Thyroid gland (tissue), 4 donors: ENCODE results near the gene ACER2. TPM values are rescaled to one million over a fixed set of nuclear protein-coding genes. Genes with fewer than 3 reads are reported as not detected.
A peak's percentile ranks its signal among the peaks of the same experiment; 100 is the strongest.

Experiments used
- DNase-seq, 2 donors: peaks; one replicate each; pipeline ENCODE4 v3.0.0-alpha.2; 2019
- H3K27ac ChIP-seq, 3 donors: fragments of 200-600 bp; sonication (generic); 1 replicate in 2 of 3; 2 replicates in 1 of 3; pipeline ENCODE4 v1.5.1; 2016 to 2019; ENCODE audit warnings: mild to moderate bottlenecking in 1 of 3, moderate library complexity in 1 of 3
- H3K27me3 ChIP-seq: fragments of 200-600 bp; sonication (generic); one replicate; pipeline ENCODE4 v1.5.1; 2019
- H3K36me3 ChIP-seq, 2 donors: fragments of 200-600 bp; sonication (generic); one replicate each; pipeline ENCODE4 v1.5.1; 2016 to 2019
- H3K4me1 ChIP-seq, 2 donors: fragments of 200-600 bp; sonication (generic); one replicate each; pipeline ENCODE4 v1.5.1; 2017 to 2019
- H3K4me3 ChIP-seq, 3 donors: fragments of 200-600 bp; sonication (generic); replicated peaks in 1 of 3; 1 replicate in 2 of 3; 2 replicates in 1 of 3; pipeline ENCODE4 v1.5.1; 2016; ENCODE audit warnings: mild to moderate bottlenecking in 1 of 3
- H3K9me3 ChIP-seq: fragments of 200-600 bp; sonication (generic); one replicate; pipeline ENCODE4 v1.5.1; 2017
- POLR2A ChIP-seq, 2 donors: fragments of 450-650 bp; IDR thresholded peaks; one replicate each; pipeline ENCODE4 v1.6.1; 2017; ENCODE audit warnings: antibody characterized with exemption in 2 of 2, mild to moderate bottlenecking in 2 of 2, moderate library complexity in 1 of 2
- WGBS, 2 donors: methylation state at CpG; one replicate each; pipeline ENCODE4 v1.1.5; 2017; 5-methylcytosine and 5-hydroxymethylcytosine counted together
- intact Hi-C: fragments of 100-400 bp; cut with DNase I; formaldehyde crosslinking; loops from one replicate; pipeline ENCODE4 v1.15.1; 2023
- total RNA-seq, 4 donors: library from RNA; depleted of rRNA; stranded (reverse); fragments of >200 nt; gene quantifications; one replicate each; pipeline ENCODE4 v1.2.3, GENCODE V29; 2016
- TF ChIP-seq, protein P1 (sequence below), 6 experiments: fragments of 200-600 bp in 3 of 6; fragments of 450-650 bp in 3 of 6; sonication (generic) in 3 of 6; IDR thresholded peaks; one replicate each; pipeline ENCODE4 v1.5.1; 2016 to 2019; ENCODE audit warnings: antibody characterized with exemption in 6 of 6, mild to moderate bottlenecking in 2 of 6, inconsistent platforms in 1 of 6, moderate library complexity in 1 of 6

Gene ACER2
- total RNA-seq, 4 donors from 2014 or later, result 2.6 to 9.3 (median 6.4) TPM

DNA sequence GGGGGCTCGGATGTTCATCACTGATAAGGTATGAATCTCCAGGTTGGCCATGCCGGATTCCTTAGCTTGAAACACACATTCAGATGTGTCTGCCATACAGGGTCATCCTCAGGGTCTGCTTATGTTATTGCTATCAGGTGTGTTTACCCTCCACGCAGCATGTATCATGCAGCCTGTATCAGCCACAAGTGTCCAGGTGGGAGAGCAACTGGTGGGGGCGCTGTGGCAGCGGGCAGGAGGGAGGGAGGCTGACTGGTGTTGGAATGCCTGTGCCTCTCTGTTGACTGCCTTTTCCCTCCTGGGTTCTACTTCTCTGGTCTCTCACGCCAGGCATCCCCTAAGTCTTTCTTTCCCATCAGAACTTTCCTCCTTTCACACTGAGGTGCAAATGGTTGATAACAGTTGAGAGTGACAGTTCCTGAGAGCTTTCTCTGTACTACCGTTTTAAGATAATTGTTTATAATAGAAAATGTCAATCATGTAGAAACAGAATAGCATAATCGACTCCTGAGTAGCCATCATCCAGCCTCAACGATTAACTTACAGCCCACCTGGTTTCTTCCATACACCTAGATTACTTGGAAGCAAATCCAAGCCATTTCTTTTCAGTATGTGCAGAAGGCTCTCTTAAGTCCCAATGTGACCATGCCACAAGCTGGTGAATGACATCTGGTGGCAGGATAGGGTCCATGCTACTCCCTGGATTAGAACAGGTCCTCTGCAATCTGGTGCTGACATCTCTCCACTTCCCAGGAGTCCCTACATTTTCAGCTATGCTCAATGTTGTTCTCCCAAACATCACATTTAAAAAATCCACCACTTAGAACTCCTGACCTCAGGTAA, 86.6 kb downstream of the ACER2 start:
- peak overlapping the region in 1 of 3 donors; percentile 13 for H3K27ac ChIP-seq
- H3K27me3 ChIP-seq, result no peaks in the 10 kb centered on the region
- no peak for TF ChIP-seq POLR2A (IDR thresholded peaks at IDR 0.05)
- DNase-seq, result no peak
- intact Hi-C loops, result loop anchor here (10.0 kb wide), 1 partner anchor 429 kb away; no protein-coding TSS in a partner anchor
- H3K9me3 ChIP-seq, result no peaks in the 10 kb centered on the region
- H3K4me3 ChIP-seq, result no peak overlapping the region
- WGBS, 2 donors, result 75 to 79% methylated on average over 9 of the region's 9 CpGs
- H3K36me3 ChIP-seq, result no peaks in the 10 kb centered on the region
- peaks cover 0 to 4% of the 10 kb centered on the region in 2 donors for H3K4me1 ChIP-seq

DNA sequence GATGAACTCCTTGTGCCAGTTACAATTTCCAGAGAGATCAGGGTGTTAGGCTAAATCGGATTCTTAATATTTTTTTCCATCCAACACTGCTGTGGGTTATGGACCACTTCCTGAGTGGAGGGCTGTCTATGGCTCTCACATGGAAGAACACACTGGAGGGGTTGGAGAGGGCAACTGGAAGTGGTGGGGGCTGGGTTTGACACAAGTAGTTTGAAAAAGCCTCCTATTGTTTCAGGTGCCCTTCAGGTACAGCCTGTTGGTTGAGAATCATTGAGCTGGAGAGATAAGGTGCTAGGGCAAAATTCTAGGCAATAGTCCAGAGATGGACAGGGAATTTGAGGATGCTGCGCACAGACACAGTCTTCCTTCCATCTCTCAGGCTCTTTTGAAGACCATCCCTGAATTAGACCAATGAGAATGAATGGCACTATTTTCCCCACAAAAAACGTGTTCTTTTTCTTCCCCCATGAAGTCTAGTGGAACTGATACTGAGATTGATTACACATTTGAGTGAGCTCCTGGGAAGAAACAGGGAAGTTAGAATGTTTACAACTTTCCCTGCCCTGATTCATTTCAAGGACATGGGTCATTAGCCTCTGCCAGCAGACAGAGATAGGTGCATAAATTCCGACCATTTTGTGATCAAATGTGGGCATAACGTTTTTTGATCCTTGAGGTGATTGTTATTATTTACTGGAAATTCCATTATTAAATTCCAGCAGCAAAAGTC, 87.7 kb downstream of the ACER2 start:
- no peaks in the 10 kb centered on the region for H3K27me3 ChIP-seq
- intact Hi-C loops, result loop anchor here (10.0 kb wide), 1 partner anchor 428 kb away; no protein-coding TSS in a partner anchor

DNA sequence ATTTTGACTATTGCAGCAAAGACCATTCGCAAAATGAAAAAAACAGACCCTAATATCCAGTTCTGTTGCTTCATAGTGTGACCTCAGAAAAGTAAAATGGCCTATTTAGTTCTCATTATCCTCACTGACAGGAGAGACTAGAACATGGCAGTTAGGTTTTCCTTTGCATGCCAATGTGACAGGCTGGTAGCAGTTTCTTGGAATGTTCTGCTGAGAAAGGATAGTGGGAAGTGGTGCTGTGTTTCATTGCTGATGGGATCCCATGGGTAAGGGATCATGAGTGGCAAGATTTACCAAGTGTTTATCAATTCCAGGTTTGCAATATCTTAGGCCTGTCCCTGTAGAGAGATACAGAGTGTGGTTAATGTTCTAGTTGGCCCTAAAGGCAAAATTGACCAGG, 88.5 kb downstream of the ACER2 start:
- peaks cover 0 to 4% of the 10 kb centered on the region in 2 donors for H3K4me1 ChIP-seq
- H3K36me3 ChIP-seq, result no peaks in the 10 kb centered on the region
- H3K27ac ChIP-seq, result no peak overlapping the region
- no peak overlapping the region for H3K4me3 ChIP-seq
- intact Hi-C loops, result loop anchor here (10.0 kb wide), 1 partner anchor 428 kb away; no protein-coding TSS in a partner anchor
- H3K27me3 ChIP-seq, result no peaks in the 10 kb centered on the region
- DNase-seq, result no peak
- H3K9me3 ChIP-seq, result no peaks in the 10 kb centered on the region
- WGBS, 2 donors, result 96 to 100% methylated on average over 1 of the region's 1 CpG
- TF ChIP-seq, protein P1, sequence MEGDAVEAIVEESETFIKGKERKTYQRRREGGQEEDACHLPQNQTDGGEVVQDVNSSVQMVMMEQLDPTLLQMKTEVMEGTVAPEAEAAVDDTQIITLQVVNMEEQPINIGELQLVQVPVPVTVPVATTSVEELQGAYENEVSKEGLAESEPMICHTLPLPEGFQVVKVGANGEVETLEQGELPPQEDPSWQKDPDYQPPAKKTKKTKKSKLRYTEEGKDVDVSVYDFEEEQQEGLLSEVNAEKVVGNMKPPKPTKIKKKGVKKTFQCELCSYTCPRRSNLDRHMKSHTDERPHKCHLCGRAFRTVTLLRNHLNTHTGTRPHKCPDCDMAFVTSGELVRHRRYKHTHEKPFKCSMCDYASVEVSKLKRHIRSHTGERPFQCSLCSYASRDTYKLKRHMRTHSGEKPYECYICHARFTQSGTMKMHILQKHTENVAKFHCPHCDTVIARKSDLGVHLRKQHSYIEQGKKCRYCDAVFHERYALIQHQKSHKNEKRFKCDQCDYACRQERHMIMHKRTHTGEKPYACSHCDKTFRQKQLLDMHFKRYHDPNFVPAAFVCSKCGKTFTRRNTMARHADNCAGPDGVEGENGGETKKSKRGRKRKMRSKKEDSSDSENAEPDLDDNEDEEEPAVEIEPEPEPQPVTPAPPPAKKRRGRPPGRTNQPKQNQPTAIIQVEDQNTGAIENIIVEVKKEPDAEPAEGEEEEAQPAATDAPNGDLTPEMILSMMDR (IDR thresholded peaks at IDR 0.05), result no peak
- no peak for TF ChIP-seq POLR2A (IDR thresholded peaks at IDR 0.05)

More for the DNA sequence above, 87.7 kb downstream of the ACER2 start:
- TF ChIP-seq, protein P1 (IDR thresholded peaks at IDR 0.05), result no peak
- no peak for TF ChIP-seq POLR2A (IDR thresholded peaks at IDR 0.05)
- H3K27ac ChIP-seq, result peak overlapping the region in 1 of 3 donors; percentile 13
- H3K4me3 ChIP-seq, result no peak overlapping the region
- peak; percentile 39 to 67 for DNase-seq
- peaks cover 0 to 4% of the 10 kb centered on the region in 2 donors for H3K4me1 ChIP-seq
- H3K9me3 ChIP-seq, result no peaks in the 10 kb centered on the region
- no peaks in the 10 kb centered on the region for H3K36me3 ChIP-seq
- whole genome bisulfite sequencing, 2 donors, result 39 to 45% methylated on average over 5 of the region's 5 CpGs

DNA sequence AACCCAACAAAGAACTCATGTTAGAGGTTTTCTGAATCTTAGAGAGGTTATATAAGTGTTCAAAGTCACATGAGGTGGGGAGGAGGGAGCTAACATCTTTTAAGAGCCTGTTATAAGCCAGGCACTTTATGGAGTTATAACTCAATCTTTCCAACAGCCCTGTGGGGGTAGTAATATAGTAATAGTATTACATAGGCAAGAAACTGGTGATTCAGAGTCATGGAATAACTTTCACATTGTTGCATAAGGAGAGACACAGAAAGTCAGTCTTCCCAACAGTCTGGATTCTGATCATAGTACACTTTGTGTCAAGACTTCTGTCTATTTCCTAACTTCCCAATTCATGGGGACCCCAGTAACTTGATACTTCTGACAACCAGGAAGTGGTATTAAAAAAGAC, 89.2 kb downstream of the ACER2 start:
- H3K36me3 ChIP-seq, result no peaks in the 10 kb centered on the region
- H3K4me1 ChIP-seq, result peaks cover 0 to 4% of the 10 kb centered on the region in 2 donors
- DNase-seq, result no peak
- H3K27me3 ChIP-seq, result no peaks in the 10 kb centered on the region
- no peak overlapping the region for H3K27ac ChIP-seq
- H3K4me3 ChIP-seq, result no peak overlapping the region
- TF ChIP-seq, protein P1 (IDR thresholded peaks at IDR 0.05), result no peak
- no peak for TF ChIP-seq POLR2A (IDR thresholded peaks at IDR 0.05)
- no peaks in the 10 kb centered on the region for H3K9me3 ChIP-seq
- intact Hi-C loops, result loop anchor here (10.0 kb wide), 1 partner anchor 427 kb away; no protein-coding TSS in a partner anchor

Other genes starting within 250 kb of the ACER2 start
- gene DENND4C, start 178.3 kb upstream of the ACER2 start, total RNA-seq, result 100 to 1,000 TPM in 3 of 4 donors, 10 to 100 TPM in 1; 99.5 to 135 (median 111) TPM
- gene RPS6, start 28.8 kb upstream of the ACER2 start, total RNA-seq, result 1,000 to 10,000 TPM in 3 of 4 donors, 100 to 1,000 TPM in 1; 946 to 1,987 (median 1,133) TPM